Measurements from ENCODE around the gene FAM72D.
"Not testable (repeated sequence)": the region's sequence is repeated elsewhere in the genome, so short reads cannot be mapped to it uniquely, and the experiment has no call there.

The FAM72D gene

DNA sequence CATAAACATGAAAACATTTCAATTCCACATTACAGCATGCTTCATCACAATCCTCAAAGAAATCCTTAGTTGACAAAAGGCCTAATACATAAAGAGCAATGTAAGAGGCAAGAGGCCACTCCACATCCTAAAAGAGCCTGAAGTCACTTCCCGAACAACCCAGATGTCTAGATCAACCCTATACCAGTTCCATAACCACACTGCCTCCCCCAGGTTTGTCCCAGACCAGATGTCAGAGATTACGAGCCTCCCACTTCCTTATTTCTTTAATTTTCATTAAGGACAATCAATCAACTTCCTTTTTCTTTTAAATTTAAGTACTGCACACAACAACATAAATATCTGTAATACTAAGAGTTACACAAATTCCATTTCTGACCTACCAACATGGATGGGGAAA is 16.0 kb upstream of the FAM72D start:
- DNase-seq (ENCODE audit: low read depth) = not testable (repeated sequence)

DNA sequence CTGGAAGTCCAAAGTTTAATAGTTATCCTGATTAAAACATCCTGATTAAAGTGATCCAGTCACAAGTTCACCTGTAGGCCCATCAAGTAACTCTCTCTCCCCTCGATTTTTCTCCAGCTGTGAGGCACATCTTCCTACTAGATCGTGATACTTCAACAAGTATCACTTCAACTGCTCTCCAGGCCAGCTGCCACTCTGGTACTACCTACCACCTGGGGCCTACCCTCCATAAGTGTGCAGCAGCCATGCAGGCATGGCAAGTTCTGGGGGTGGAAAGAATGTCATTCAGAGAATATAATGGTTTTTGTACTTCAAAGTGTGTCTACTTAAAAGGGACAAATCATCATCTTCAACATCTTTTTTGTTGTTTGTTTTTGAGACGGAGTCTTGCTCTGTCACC is 15.6 kb upstream of the FAM72D start:
- not testable (repeated sequence) for H3K4me3 ChIP-seq (ENCODE audit: control insufficient read depth, low read depth, low read length); DNase-seq (ENCODE audit: low read depth)

More for the DNA sequence above, 16.0 kb upstream of the FAM72D start:
- not testable (repeated sequence) for H3K4me3 ChIP-seq (ENCODE audit: control insufficient read depth, low read depth, low read length)

DNA sequence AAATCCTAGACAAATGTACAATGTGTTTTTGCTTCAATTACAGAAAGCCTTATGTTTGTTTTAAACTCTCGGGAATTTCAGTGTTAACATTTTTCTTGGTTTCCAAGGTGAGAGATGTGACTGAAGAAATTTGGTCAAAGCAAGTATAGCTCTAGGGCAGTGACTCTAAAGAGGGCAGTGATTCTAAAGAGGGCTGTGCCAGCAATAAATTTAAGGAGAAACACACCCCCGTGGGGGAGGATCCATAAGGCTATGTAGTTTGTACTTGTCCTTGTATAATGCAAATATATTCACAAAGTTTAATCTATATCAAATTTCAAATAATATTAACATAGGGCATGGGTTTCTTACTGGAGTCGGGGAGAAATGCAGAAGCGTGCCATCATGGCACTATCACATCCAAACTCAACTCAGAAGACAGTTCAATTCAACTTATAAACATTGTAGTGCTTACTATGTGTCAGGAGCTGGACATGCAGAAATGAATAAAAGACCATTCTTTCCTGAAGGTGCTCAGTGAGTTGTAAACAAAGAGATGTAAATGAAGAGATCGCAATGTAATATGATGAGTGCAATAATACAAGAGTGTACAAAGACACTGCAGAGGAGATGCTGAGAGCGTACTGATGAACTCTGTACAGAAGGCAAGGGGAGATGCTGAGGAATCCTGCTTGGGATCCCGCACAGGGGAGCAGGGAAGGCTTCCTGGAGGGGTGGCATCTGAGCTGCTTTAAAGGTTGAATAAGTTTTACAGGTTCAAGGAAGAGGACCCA is 13.1 kb upstream of the FAM72D start:
- not testable (repeated sequence) for DNase-seq (ENCODE audit: low read depth); H3K4me3 ChIP-seq (ENCODE audit: control insufficient read depth, low read depth, low read length)

GRCh38 chr1:145093517-145094149 is 2.1 kb upstream of the FAM72D start:
- peak overlapping the region; percentile 37 for H3K4me3 ChIP-seq (ENCODE audit: control insufficient read depth, low read depth, low read length)
- DNase-seq (ENCODE audit: low read depth) = not testable (repeated sequence)

- peak overlapping the region; percentile 41 for H3K4me3 ChIP-seq (ENCODE audit: control insufficient read depth, low read depth, low read length)
- DNase-seq (ENCODE audit: low read depth) = not testable (repeated sequence)
These were observed 1.0 kb upstream of the FAM72D start for GRCh38 chr1:145094655-145095211.

- DNase-seq (ENCODE audit: low read depth); H3K4me3 ChIP-seq (ENCODE audit: control insufficient read depth, low read depth, low read length): not testable (repeated sequence)
These were observed 6.0 kb downstream of the FAM72D start for GRCh38 chr1:145101725-145102124.

DNA sequence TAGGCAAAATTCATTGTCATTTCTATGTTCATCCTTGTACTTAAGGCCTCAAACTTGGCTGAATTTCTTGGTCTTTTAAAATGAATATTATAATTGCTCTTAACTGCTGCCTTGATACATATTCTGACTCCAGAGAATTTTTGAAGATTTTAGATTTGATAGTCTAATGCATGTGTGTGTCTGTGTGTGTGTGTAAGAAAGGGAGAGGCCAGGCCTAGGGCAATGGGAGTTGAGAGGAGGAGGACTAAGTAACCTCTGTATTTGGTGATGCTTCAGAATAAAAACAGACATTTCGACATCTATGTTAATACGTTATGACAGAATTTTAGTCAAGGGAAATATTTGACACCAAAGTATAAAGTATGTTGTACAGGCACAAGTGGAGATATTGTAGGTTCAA is 7.5 kb downstream of the FAM72D start:
- not testable (repeated sequence) for H3K4me3 ChIP-seq (ENCODE audit: control insufficient read depth, low read depth, low read length); DNase-seq (ENCODE audit: low read depth)

DNA sequence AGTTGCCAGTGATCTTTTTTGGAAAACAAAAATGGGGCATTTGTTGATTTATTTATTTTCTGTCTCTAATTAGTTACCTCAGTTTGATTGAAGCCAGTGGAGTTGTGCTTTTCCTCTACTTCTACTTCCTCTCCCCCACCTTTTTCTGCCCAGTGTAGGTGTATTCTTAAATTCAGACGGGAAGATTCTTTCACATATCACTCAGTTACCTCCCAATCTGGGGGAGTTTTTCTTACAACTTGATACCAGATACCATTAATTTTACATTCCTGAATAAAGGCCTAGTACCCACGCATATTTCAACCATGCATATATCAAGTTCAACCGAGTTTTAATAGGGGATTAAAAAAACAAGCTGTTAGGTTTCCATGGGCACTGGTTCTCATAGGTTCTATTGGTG is 15.9 kb downstream of the FAM72D start:
- H3K4me3 ChIP-seq (ENCODE audit: control insufficient read depth, low read depth, low read length); DNase-seq (ENCODE audit: low read depth): not testable (repeated sequence)

GRCh38 chr1:145112703-145113102 is 16.9 kb downstream of the FAM72D start:
- DNase-seq (ENCODE audit: low read depth) = not testable (repeated sequence)

GRCh38 chr1:145114560-145115057 is 18.8 kb downstream of the FAM72D start:
- H3K4me3 ChIP-seq (ENCODE audit: control insufficient read depth, low read depth, low read length); DNase-seq (ENCODE audit: low read depth): not testable (repeated sequence)

More at GRCh38 chr1:145112703-145113102, 16.9 kb downstream of the FAM72D start:
- not testable (repeated sequence) for H3K4me3 ChIP-seq (ENCODE audit: control insufficient read depth, low read depth, low read length)

DNA sequence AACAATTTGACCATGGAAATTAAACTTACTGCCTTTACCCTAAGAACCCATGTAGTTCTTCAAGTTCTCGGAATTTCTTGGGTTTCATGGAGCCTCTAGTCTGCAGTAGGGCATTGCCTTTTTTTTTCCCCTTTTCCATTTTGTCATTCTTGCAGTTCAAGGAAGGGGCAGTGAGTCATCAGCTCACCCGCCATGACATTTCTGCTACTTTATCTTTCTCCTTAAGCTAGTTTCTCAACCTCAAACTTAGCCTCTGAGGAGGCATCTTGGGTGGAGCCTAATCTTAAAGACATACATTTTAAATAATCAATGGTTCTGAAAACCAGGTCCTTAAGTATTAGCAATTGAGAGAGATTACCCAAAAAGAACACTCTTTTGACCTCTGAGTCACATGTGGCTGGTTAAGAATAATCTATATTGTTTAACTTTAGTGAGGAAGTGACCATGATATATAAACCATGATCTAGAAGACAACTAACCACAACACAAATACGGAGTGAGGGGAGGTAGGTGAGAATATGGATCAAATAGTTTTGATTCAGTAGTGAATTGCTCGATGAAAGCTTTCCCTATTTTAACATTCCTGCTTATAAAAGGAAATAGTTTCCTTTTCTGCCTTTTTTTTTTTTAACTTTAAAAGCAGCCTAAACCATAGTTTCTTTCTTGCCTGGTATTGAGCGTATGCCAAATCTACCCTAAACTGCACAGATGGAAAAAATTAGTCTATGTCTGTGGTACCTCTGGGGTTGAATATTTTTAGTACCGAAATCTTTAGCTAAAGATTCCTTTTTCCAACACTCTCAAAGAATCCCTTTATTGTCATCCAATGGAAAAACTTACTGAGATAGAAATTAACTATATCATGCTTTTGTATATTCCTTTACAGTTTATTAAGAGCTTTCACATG is 20.1 kb downstream of the FAM72D start:
- DNase-seq (ENCODE audit: low read depth); H3K4me3 ChIP-seq (ENCODE audit: control insufficient read depth, low read depth, low read length): not testable (repeated sequence)

DNA sequence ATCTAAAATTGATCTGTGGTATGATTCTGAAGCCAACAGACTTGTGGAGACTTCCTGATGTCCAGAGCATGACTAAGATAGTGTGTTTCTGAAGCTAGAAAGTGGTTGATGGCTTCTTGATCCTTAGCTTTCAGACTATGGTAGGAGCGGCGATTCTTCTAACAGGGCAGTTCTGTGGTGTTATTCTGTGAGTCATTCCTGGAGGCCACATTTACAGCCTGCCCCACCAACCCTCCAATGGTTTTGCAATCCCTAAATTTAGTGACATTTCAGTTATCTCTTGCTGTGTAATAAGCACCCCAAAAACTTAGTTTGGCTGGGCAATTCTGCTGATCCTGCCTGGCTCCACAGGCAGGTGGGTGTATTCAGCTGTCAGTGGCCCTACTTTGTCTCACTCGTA is 24.1 kb downstream of the FAM72D start:
- DNase-seq (ENCODE audit: low read depth); H3K4me3 ChIP-seq (ENCODE audit: control insufficient read depth, low read depth, low read length): not testable (repeated sequence)

DNA sequence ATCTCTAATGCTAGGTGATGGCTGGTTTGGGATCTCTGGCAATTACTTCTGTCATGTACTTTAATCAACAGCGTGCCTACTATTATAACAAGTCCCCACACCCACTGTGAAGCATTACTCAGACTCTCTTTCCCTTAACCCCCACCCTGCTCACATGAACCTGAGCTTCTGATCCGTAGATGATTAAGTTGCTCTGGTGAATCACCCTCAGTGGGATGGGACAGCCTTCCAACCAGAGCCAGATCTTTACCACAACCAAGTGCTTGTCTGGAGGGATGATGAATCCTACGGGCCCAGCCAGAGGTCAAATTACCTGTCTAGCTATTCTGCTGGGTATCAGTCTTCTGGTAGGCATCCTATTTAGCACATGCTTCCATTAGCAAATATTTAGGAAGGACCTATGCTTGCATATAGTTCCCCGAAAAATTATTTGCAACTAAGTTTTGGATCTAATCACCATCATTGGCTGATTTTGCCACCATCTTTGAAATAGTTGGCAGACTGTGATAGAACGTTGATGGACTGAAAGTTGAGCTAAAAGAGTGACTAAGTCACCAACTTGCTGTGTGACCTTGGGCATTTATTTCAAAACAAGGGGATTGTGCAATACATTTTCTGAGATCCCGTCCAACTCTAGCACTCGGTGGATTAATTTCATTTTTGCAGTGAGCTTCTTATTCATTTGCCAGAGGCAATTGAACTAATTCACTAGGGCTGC is 26.7 kb downstream of the FAM72D start:
- DNase-seq (ENCODE audit: low read depth); H3K4me3 ChIP-seq (ENCODE audit: control insufficient read depth, low read depth, low read length): not testable (repeated sequence)

DNA sequence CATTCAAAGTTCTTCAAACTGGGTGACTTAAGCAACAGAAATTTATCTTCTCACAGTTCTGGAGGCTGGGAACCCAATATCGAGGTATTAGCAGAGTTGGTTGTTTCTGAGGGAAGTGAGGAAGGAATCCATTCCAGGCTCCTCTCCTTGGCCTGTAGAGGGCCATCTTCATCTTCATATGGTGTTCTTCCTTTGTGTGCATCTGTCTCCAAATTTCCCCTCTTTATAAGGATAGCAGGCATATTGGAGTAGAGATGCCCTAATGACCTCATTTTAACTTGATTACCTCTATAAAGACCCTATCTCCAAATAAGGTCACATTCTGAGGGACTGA is 27.3 kb downstream of the FAM72D start:
- not testable (repeated sequence) for DNase-seq (ENCODE audit: low read depth); H3K4me3 ChIP-seq (ENCODE audit: control insufficient read depth, low read depth, low read length)

GRCh38 chr1:145123992-145124641 is 28.3 kb downstream of the FAM72D start:
- DNase-seq (ENCODE audit: low read depth); H3K4me3 ChIP-seq (ENCODE audit: control insufficient read depth, low read depth, low read length): not testable (repeated sequence)

DNA sequence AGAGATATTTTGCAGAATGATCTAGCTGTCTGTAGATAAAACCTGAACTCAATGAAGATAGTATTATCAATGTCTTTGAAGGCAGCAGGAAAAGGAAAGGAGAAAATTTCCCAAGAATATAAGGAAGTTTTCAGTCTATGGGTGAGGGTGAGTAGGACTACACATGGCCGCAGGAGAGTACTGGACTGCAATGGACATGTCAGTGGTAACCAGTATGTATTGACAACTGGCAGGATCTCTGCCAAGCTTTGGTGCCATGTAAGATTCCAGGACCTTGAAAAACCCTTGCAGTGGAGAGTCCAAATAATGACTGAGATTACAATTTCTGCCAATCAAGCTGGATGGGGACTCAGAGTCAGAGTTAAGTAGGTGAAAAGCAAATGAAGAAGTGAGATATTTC is 29.3 kb downstream of the FAM72D start:
- not testable (repeated sequence) for H3K4me3 ChIP-seq (ENCODE audit: control insufficient read depth, low read depth, low read length); DNase-seq (ENCODE audit: low read depth)

DNA sequence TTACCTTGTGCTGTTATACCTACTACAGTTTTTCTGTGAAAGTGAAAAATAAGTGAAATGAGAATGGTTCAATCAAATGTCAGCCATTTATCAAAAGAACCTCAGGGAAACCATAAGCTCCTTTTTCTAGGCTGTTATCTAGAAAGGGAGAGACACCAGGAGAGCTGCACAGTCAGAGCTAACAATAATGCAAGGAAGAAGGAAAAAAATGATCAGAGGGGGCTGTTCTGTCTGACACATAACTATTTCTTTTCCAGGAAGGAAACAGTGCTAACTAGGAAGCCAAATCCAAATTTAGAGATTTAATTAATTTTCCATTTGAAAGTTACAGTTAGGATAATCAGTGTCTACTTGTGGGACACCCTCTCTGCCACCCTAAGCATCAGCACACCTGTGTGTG is 31.4 kb downstream of the FAM72D start:
- DNase-seq (ENCODE audit: low read depth); H3K4me3 ChIP-seq (ENCODE audit: control insufficient read depth, low read depth, low read length): not testable (repeated sequence)

Measured in AG09309 (cell line).